GM18870 (cell line): Measurements from ENCODE around the gene BEAN1.
"Not testable (repeated sequence)": the region's sequence is repeated elsewhere in the genome, so short reads cannot be mapped to it uniquely, and the experiment has no call there.

Source experiments
- ATAC-seq: cut with Tn5 transposase; IDR thresholded peaks from one replicate; pipeline ENCODE4 v1.9.1; 2021; ENCODE audit warnings: moderate library complexity; ENCODE audit not compliant: unreplicated experiment

Gene BEAN1

GRCh38 chr16:66503030-66503429 is 75.9 kb downstream of the BEAN1 start:
- no peak for ATAC-seq

- no peak for ATAC-seq
Measured at GRCh38 chr16:66503612-66504011, 76.5 kb downstream of the BEAN1 start.

GRCh38 chr16:66507731-66508239 is 80.7 kb downstream of the BEAN1 start:
- ATAC-seq = no peak

- no peak for ATAC-seq
Measured at GRCh38 chr16:66508248-66508913, 81.3 kb downstream of the BEAN1 start.

GRCh38 chr16:66508914-66509496 is 81.9 kb downstream of the BEAN1 start:
- no peak for ATAC-seq

GRCh38 chr16:66509576-66509975 is 82.5 kb downstream of the BEAN1 start:
- ATAC-seq = no peak

- no peak for ATAC-seq
Measured at GRCh38 chr16:66510298-66510697, 83.2 kb downstream of the BEAN1 start.

GRCh38 chr16:66510711-66511601 is 83.9 kb downstream of the BEAN1 start:
- no peak for ATAC-seq

GRCh38 chr16:66511602-66512271 is 84.6 kb downstream of the BEAN1 start:
- no peak for ATAC-seq

- no peak for ATAC-seq
Measured at GRCh38 chr16:66512272-66513110, 85.4 kb downstream of the BEAN1 start.

- no peak for ATAC-seq
Measured at GRCh38 chr16:66513111-66513723, 86.1 kb downstream of the BEAN1 start.

- not testable (repeated sequence) for ATAC-seq
Measured at GRCh38 chr16:66514391-66514790, 87.3 kb downstream of the BEAN1 start.

GRCh38 chr16:66514980-66515595 is 88.0 kb downstream of the BEAN1 start:
- not testable (repeated sequence) for ATAC-seq

- no peak for ATAC-seq
Measured at GRCh38 chr16:66515596-66516508, 88.8 kb downstream of the BEAN1 start.

- peak; percentile 26 for ATAC-seq
Measured at GRCh38 chr16:66516509-66516807, 89.4 kb downstream of the BEAN1 start.

GRCh38 chr16:66516808-66517585 is 89.9 kb downstream of the BEAN1 start:
- peak; percentile 97 for ATAC-seq

- no peak for ATAC-seq
Measured at GRCh38 chr16:66517586-66518263, 90.6 kb downstream of the BEAN1 start.
